Spleen (tissue), 11 donors: ENCODE data around the gene MDH1B. TPM values are rescaled to one million over a fixed set of nuclear protein-coding genes. Genes with fewer than 3 reads are reported as not detected.
"Not testable (repeated sequence)": the region's sequence is repeated elsewhere in the genome, so short reads cannot be mapped to it uniquely, and the experiment has no call there.

ENCODE experiments used
- DNase-seq: peaks from one replicate; pipeline ENCODE4 v3.0.0-alpha.2; 2020
- H3K27ac ChIP-seq, 8 donors: fragments of 200-600 bp; sonication (generic) in 7 of 8; 1 replicate in 4 of 8; 2 replicates in 4 of 8; pipeline versions ENCODE4 v1.5.0 to v1.8.0; 2016 to 2021; ENCODE audit warnings: inconsistent platforms in 4 of 8, mild to moderate bottlenecking in 4 of 8, moderate library complexity in 1 of 8
- H3K27me3 ChIP-seq, 7 donors: fragments of 200-600 bp; sonication (generic) in 6 of 7; replicated peaks in 1 of 7; 1 replicate in 4 of 7; 2 replicates in 3 of 7; pipeline versions ENCODE4 v1.5.0 to v1.8.0; 2016 to 2021; ENCODE audit warnings: inconsistent platforms in 3 of 7, mild to moderate bottlenecking in 1 of 7
- H3K36me3 ChIP-seq, 6 donors: fragments of 200-600 bp; sonication (generic) in 5 of 6; 1 replicate in 4 of 6; 2 replicates in 2 of 6; pipeline versions ENCODE4 v1.5.0 to v1.8.0; 2016 to 2021; ENCODE audit warnings: inconsistent platforms in 2 of 6
- H3K4me1 ChIP-seq, 6 donors: fragments of 200-600 bp; sonication (generic) in 5 of 6; 1 replicate in 3 of 6; 2 replicates in 3 of 6; pipeline versions ENCODE4 v1.5.0 to v1.8.0; 2016 to 2021; ENCODE audit warnings: inconsistent platforms in 3 of 6
- H3K4me3 ChIP-seq, 8 donors: fragments of 200-600 bp; sonication (generic) in 7 of 8; 1 replicate in 4 of 8; 2 replicates in 4 of 8; pipeline versions ENCODE4 v1.5.0 to v1.8.0; 2016 to 2021; ENCODE audit warnings: inconsistent platforms in 4 of 8, mild to moderate bottlenecking in 4 of 8, moderate library complexity in 2 of 8
- H3K9me3 ChIP-seq, 8 donors: fragments of 200-600 bp; sonication (generic) in 7 of 8; 1 replicate in 4 of 8; 2 replicates in 4 of 8; pipeline versions ENCODE4 v1.5.0 to v1.8.0; 2016 to 2021; ENCODE audit warnings: inconsistent platforms in 4 of 8
- POLR2A ChIP-seq, 3 donors: fragments of 450-650 bp; IDR thresholded peaks; one replicate each; pipeline ENCODE4 v1.5.1; 2017; ENCODE audit warnings: antibody characterized with exemption in 3 of 3, mild to moderate bottlenecking in 1 of 3
- POLR2AphosphoS5 ChIP-seq, 3 donors: sonication (generic); formaldehyde crosslinking; IDR thresholded peaks; one replicate each; pipeline ENCODE4 v1.5.1; 2017; ENCODE audit warnings: antibody characterized with exemption in 3 of 3
- WGBS, 5 donors: extraction: QIAGEN DNeasy Blood & Tissue Kit in 3 of 5; methylation state at CpG; one replicate each; pipeline versions ENCODE4 v1.1.5 to v1.1.7; 2013 to 2018; 5-methylcytosine and 5-hydroxymethylcytosine counted together
- intact Hi-C: fragments of 100-400 bp; cut with DNase I; formaldehyde crosslinking; loops from one replicate; pipeline ENCODE4 v1.15.0; 2023; ENCODE audit warnings: low total_unique reads
- polyA plus RNA-seq, 3 donors: library from polyadenylated mRNA; stranded (reverse); fragments of 200-250 nt; gene quantifications; one replicate each; pipeline ENCODE4 v1.2.1, GENCODE V29; 2013
- total RNA-seq, 7 donors: library from RNA; depleted of rRNA in 3 of 7; stranded (reverse); fragments of >200 nt in 3 of 7; fragmentation: NEBNext Ultra II Directional in 4 of 7; extraction: Animal tissue kit (Norgen Biotek cat#: 25700) in 4 of 7; gene quantifications; one replicate each; pipeline versions ENCODE4 v1.1.0 to v1.2.1, GENCODE V29; 2016 to 2021
- TF ChIP-seq, protein P1 (sequence below), 11 experiments: fragments of 200-600 bp in 7 of 11; fragments of 450-650 bp in 4 of 11; sonication (generic) in 4 of 11; IDR thresholded peaks in 8 of 11; conservative IDR thresholded peaks in 3 of 11; 1 replicate in 7 of 11; 2 replicates in 4 of 11; pipeline versions ENCODE4 v1.4.0 to v1.8.0; 2016 to 2021; ENCODE audit warnings: antibody characterized with exemption in 11 of 11, inconsistent platforms in 4 of 11, mild to moderate bottlenecking in 1 of 11
- donor health status: healthy with polysubstance abuse.
- donor health status: DM: no; HTN: no; CAD: no; lungs with moderate emphysema.
- donor health status: DM: no; HTN: no; CAD: no.
- donor health status: Bipolar disorder and iron deficiency.
- donor health status: healthy.
- donor health status: DM: no; HTN: no; CAD: no.
- donor health status: DM: yes; HTN: yes; CAD: no.

The MDH1B gene
- total and polyA plus RNA-seq, 10 donors = 0.10 to 2.4 (median 0.34) TPM; not detected in 2

DNA sequence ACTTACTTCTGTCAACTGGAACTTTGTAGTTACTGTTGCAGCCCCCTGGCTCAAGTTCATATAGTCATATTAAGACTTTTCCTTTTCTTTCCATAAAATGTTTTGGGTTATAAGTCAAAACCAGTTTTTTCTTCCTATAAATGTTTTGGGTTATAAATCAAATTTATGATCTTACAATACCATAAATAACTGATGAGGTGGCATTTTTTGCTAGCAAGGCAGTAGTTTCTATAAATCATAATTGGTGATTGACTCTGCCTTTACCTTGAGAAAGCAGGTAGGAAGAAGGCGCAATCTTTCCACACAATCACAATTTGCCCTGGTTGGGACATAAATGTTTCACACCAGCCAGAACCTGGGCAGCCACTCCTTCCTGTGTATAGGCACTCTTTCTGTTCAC lies 41.8 kb downstream of the MDH1B start:
- intact Hi-C loops = no loop called here
- 90 to 98% (median 92%) methylated on average over 1 of the region's 1 CpG for WGBS, 5 donors
- Histone ChIP-seq H3K27me3 (peaks cover 0 to 17% (median 0%) of the 10 kb centered on the region in 7 donors), H3K4me1 (no peaks in the 10 kb centered on the region), H3K9me3 (peaks cover 0 to 4% (median 0%) of the 10 kb centered on the region in 8 donors), H3K36me3 (no peaks in the 10 kb centered on the region), H3K27ac (no peak overlapping the region), H3K4me3 (no peak overlapping the region)
- DNase-seq = no peak
- TF ChIP-seq POLR2A (IDR thresholded peaks at IDR 0.05) (no peak), POLR2AphosphoS5 (IDR thresholded peaks at IDR 0.05) (no peak)
- TF ChIP-seq, protein P1, sequence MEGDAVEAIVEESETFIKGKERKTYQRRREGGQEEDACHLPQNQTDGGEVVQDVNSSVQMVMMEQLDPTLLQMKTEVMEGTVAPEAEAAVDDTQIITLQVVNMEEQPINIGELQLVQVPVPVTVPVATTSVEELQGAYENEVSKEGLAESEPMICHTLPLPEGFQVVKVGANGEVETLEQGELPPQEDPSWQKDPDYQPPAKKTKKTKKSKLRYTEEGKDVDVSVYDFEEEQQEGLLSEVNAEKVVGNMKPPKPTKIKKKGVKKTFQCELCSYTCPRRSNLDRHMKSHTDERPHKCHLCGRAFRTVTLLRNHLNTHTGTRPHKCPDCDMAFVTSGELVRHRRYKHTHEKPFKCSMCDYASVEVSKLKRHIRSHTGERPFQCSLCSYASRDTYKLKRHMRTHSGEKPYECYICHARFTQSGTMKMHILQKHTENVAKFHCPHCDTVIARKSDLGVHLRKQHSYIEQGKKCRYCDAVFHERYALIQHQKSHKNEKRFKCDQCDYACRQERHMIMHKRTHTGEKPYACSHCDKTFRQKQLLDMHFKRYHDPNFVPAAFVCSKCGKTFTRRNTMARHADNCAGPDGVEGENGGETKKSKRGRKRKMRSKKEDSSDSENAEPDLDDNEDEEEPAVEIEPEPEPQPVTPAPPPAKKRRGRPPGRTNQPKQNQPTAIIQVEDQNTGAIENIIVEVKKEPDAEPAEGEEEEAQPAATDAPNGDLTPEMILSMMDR (IDR thresholded peaks at IDR 0.05 in 8 of 11, conservative IDR thresholded peaks at IDR 0.05 in 3 of 11) = no peak

DNA sequence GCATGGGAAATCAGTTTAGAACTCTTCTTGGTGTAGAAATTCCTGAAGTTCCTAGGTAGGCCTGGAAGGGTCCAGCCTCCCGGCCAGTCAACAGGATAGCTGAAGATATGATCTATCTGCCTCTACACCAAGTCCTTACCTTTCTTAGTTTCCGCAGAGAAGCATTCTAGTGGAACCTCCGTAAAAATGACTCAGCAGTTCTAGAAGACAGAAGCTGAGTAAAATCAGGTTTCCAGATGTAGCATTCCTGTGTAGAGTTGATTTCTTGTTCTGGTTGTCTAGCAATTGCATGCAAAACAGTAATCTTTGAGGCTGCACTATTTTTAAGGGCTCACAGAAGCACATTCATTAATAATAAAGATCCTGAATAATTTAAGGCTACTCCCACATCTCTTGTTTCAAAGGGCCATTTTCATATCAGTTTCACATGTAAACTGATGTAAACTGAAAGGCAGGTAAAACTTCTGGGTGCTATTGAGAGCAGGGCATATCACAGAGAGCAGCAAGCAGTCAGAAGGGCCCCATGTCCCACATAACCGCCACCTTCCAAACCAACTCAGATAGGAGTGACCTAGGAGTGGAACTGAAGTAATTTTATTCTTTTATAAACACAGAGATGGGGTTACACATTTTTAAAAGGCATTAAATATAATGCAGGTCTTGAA lies 43.7 kb downstream of the MDH1B start:
- TF ChIP-seq POLR2A (IDR thresholded peaks at IDR 0.05) = no peak
- TF ChIP-seq POLR2AphosphoS5 (IDR thresholded peaks at IDR 0.05) = no peak
- TF ChIP-seq, protein P1 (IDR thresholded peaks at IDR 0.05 in 8 of 11, conservative IDR thresholded peaks at IDR 0.05 in 3 of 11) = no peak
- no peaks in the 10 kb centered on the region for H3K4me1 ChIP-seq
- no peak overlapping the region for H3K4me3 ChIP-seq
- intact Hi-C loops = no loop called here
- 44 to 62% (median 54%) methylated on average over 4 of the region's 4 CpGs for WGBS, 5 donors
- H3K27me3 ChIP-seq = peaks cover 0 to 12% (median 0%) of the 10 kb centered on the region in 7 donors
- no peaks in the 10 kb centered on the region for H3K36me3 ChIP-seq
- DNase-seq = no peak
- peaks cover 0 to 4% (median 0%) of the 10 kb centered on the region in 8 donors for H3K9me3 ChIP-seq
- H3K27ac ChIP-seq = no peak overlapping the region

DNA sequence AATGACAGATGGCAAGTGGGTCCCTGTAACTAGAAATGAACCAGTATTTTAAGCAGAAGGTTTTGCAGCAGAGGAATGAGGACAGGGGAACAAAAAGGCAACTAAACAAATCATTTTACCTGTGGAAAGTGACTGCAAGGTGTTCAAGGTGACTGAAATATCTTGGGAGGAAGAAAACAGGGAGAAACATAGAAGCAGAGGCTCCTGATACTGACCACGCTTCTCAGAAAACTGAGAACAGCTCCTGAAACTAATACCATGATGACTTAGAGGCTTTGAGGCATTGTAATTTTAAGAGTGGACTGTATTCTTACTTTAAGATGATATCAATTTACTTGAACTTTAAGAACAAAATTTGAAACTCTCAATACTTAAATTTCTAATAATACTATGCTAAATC lies 46.8 kb downstream of the MDH1B start, which contains the start of gene DYTN:
Gene DYTN (minus strand): TSS at position 101 of the 400 bp plus-strand sequence. CDS start 117 bp downstream, outside the sequence.
- 73 to 88% (median 84%) methylated on average over 1 of the region's 1 CpG for WGBS, 5 donors
- no peak for DNase-seq
- TF ChIP-seq, protein P1 (IDR thresholded peaks at IDR 0.05 in 8 of 11, conservative IDR thresholded peaks at IDR 0.05 in 3 of 11) = no peak
- Histone ChIP-seq H3K4me3 (no peak within 1 kb of the TSS), H3K9me3 (peaks cover 0 to 4% (median 0%) of the 10 kb centered on the region in 8 donors), H3K4me1 (no peaks in the 10 kb centered on the region), H3K27ac (no peak within 1 kb of the TSS), H3K36me3 (no peaks in the 10 kb centered on the region), H3K27me3 (peaks cover 0 to 20% (median 0%) of the 10 kb centered on the region in 7 donors)
- intact Hi-C loops = no loop called here

DNA sequence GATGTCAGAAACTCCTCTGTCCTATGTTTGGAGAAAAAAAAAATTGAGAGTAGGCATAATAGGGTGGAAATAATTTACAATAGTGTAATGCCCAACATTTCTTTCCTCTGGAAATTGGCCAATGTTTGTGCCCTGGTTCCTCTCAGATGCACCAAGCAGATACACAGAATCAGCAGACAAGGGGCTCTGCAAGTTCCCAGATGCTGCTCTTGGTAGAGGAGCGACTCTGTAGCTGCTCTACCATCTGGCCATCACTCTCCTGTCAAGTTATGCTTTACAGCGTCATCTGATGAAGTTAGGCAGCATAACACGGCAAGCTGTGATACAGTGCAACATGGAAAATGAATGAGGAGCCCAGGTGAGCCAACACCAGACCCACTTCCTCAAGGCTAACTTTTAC lies 48.5 kb downstream of the MDH1B start:
- Histone ChIP-seq H3K27me3 (peaks cover 0 to 18% (median 0%) of the 10 kb centered on the region in 7 donors), H3K4me3 (no peak overlapping the region), H3K9me3 (no peaks in the 10 kb centered on the region), H3K36me3 (no peaks in the 10 kb centered on the region), H3K27ac (no peak overlapping the region), H3K4me1 (no peaks in the 10 kb centered on the region)
- intact Hi-C loops = no loop called here
- DNase-seq = no peak
- WGBS, 5 donors = 82 to 92% (median 84%) methylated on average over 3 of the region's 3 CpGs
- TF ChIP-seq POLR2A (IDR thresholded peaks at IDR 0.05) = no peak
- TF ChIP-seq, protein P1 (IDR thresholded peaks at IDR 0.05 in 8 of 11, conservative IDR thresholded peaks at IDR 0.05 in 3 of 11) = no peak
- no peak for TF ChIP-seq POLR2AphosphoS5 (IDR thresholded peaks at IDR 0.05)

DNA sequence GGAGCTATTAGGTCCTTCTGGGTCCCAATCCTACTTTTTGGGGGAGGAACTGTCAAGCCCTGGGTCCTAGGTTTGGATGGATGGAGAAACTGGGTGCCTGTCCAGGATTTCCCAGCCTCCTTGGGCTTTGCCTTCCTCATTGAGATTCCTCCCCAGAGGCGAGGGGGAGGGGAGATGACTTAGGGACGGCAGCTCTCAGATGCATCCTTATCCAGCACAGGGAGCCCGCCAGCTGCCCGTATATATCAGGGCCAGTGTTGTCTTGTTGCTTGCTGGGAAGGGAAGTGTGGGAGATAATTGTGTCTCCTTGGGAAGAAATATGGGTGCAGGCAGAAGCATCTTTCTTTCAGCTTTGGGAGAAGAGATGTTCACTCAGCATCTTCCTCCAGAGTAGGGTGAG lies 49.9 kb downstream of the MDH1B start:
- DNase-seq, intact Hi-C loops, H3K27me3 ChIP-seq, H3K4me3 ChIP-seq, H3K27ac ChIP-seq, H3K4me1 ChIP-seq, H3K9me3 ChIP-seq, H3K36me3 ChIP-seq: not testable (repeated sequence)
- 66 to 83% (median 75%) methylated on average over 4 of the region's 4 CpGs for WGBS, 5 donors
